Measurements from ENCODE around the gene SYNDIG1. TPM values are rescaled to one million over a fixed set of nuclear protein-coding genes. Genes with fewer than 3 reads are reported as not detected.

SYNDIG1 gene
- total RNA-seq, 2 experiments from 2014 or later = not detected

DNA sequence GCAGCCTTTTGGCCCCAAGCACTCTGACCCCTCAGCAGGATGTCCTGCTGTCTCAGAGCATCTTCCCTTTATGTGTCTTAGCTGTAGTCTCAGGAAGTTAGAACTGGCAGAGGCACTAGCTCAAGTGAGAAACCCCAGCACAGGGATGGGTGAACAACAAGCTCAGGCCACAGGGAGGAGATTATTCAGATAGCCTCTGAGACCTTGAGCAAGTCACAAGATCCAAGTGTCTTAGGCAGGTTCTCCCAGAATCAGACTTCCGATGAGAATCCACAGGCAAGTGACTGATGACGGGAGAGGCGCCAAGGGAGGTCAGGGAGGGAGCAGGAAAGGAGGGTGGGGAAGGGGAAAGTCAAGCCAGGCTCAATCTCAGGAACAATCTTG, 13.0 kb upstream of the SYNDIG1 start:
- Histone ChIP-seq H2AFZ (ENCODE audit: low read length) (no peak overlapping the region), H3K79me2 (ENCODE audit: insufficient read depth, low read depth, low read length) (no peaks in the 10 kb centered on the region), H4K20me1 (ENCODE audit: insufficient read depth, low read length) (no peaks in the 10 kb centered on the region), H3K36me3 (ENCODE audit: insufficient read depth, low read length) (no peaks in the 10 kb centered on the region), H3K4me3 (ENCODE audit: low read depth, low read length, poor library complexity, severe bottlenecking) (no peak overlapping the region), H3K9me3 (ENCODE audit: low read length) (no peaks in the 10 kb centered on the region), H3K4me1 (ENCODE audit: insufficient read depth, low read length, poor library complexity, severe bottlenecking) (no peaks in the 10 kb centered on the region), H3K4me2 (ENCODE audit: low read length) (no peak overlapping the region), H3K9me2 (ENCODE audit: insufficient read depth, low read length) (no peaks in the 10 kb centered on the region), H3K27ac (ENCODE audit: low read depth, low read length, poor library complexity, severe bottlenecking) (no peak overlapping the region)
- no TSS peak for BruUV-seq (replicated peaks)
- TF ChIP-seq EZH2phosphoT487 (IDR thresholded peaks at IDR 0.05; ENCODE audit: borderline replicate concordance, low read depth, low read length) = no peak
- TF ChIP-seq, protein P1, sequence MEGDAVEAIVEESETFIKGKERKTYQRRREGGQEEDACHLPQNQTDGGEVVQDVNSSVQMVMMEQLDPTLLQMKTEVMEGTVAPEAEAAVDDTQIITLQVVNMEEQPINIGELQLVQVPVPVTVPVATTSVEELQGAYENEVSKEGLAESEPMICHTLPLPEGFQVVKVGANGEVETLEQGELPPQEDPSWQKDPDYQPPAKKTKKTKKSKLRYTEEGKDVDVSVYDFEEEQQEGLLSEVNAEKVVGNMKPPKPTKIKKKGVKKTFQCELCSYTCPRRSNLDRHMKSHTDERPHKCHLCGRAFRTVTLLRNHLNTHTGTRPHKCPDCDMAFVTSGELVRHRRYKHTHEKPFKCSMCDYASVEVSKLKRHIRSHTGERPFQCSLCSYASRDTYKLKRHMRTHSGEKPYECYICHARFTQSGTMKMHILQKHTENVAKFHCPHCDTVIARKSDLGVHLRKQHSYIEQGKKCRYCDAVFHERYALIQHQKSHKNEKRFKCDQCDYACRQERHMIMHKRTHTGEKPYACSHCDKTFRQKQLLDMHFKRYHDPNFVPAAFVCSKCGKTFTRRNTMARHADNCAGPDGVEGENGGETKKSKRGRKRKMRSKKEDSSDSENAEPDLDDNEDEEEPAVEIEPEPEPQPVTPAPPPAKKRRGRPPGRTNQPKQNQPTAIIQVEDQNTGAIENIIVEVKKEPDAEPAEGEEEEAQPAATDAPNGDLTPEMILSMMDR (conservative IDR thresholded peaks at IDR 0.05; ENCODE audit: low read length) = no peak
- intact Hi-C loops (cut with micrococcal nuclease; ENCODE audit: unreplicated experiment) = no loop called here
- DNase-seq (ENCODE audit: low spot score) = no peak
- CTCF ChIA-PET (ENCODE audit: unreplicated experiment) = no interaction called here
- POLR2A ChIA-PET = no interaction called here

DNA sequence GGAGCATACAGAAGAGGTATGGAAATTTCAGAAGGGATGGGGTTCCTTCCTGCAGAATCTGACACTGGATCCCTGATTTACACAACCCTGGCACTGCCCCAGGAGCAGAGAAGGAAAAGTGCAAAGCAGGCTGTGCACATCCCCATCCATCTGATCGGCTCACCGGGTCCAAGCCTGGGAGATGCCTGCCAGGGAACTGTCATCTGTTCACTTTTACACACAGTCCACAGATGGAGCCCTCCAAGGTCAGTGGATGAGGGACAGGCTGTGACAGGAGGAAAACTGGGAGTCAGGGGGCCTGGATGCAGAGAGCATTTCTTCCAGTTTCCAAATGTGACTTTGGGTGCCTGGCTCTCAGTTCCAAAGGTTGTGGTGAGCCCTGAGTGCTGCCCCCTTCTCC, 11.0 kb upstream of the SYNDIG1 start:
- Histone ChIP-seq H3K9me3 (ENCODE audit: low read length) (no peaks in the 10 kb centered on the region), H3K4me2 (ENCODE audit: low read length) (no peak overlapping the region), H2AFZ (ENCODE audit: low read length) (no peak overlapping the region), H3K36me3 (ENCODE audit: insufficient read depth, low read length) (no peaks in the 10 kb centered on the region), H3K4me3 (ENCODE audit: low read depth, low read length, poor library complexity, severe bottlenecking) (no peak overlapping the region), H3K27ac (ENCODE audit: low read depth, low read length, poor library complexity, severe bottlenecking) (no peak overlapping the region), H3K4me1 (ENCODE audit: insufficient read depth, low read length, poor library complexity, severe bottlenecking) (no peaks in the 10 kb centered on the region), H4K20me1 (ENCODE audit: insufficient read depth, low read length) (no peaks in the 10 kb centered on the region), H3K79me2 (ENCODE audit: insufficient read depth, low read depth, low read length) (no peaks in the 10 kb centered on the region), H3K9me2 (ENCODE audit: insufficient read depth, low read length) (no peaks in the 10 kb centered on the region)
- CTCF ChIA-PET (ENCODE audit: unreplicated experiment) = no interaction called here
- intact Hi-C loops (cut with micrococcal nuclease; ENCODE audit: unreplicated experiment) = no loop called here
- BruUV-seq (replicated peaks) = no TSS peak
- no peak for DNase-seq (ENCODE audit: low spot score)
- no peak for TF ChIP-seq EZH2phosphoT487 (IDR thresholded peaks at IDR 0.05; ENCODE audit: borderline replicate concordance, low read depth, low read length)
- TF ChIP-seq, protein P1 (conservative IDR thresholded peaks at IDR 0.05; ENCODE audit: low read length) = no peak
- POLR2A ChIA-PET = no interaction called here

DNA sequence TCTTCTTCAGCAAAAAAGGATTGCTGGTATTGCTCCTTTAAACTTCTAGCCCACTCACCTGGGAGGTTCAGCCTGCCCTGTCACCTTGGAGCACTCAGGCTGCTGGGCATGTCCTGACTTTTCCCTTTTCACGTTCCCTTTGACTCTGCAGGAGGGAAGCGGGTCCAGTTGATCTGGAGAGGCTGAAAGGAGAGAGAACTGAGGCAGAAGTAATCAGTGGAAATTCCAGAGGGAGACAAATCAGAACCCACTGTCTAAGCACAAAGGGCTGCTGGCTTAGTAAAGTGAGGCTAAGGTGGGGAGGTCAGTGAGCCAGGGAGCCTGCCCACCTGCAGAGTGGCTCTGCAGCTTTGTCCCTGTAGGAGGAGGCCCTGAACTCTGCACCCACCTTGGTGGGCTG, 9.7 kb upstream of the SYNDIG1 start:
- BruUV-seq (replicated peaks) = no TSS peak
- Histone ChIP-seq H3K9me2 (ENCODE audit: insufficient read depth, low read length) (no peaks in the 10 kb centered on the region), H2AFZ (ENCODE audit: low read length) (no peak overlapping the region), H3K4me1 (ENCODE audit: insufficient read depth, low read length, poor library complexity, severe bottlenecking) (no peaks in the 10 kb centered on the region), H3K4me2 (ENCODE audit: low read length) (no peak overlapping the region), H4K20me1 (ENCODE audit: insufficient read depth, low read length) (no peaks in the 10 kb centered on the region), H3K79me2 (ENCODE audit: insufficient read depth, low read depth, low read length) (no peaks in the 10 kb centered on the region), H3K9me3 (ENCODE audit: low read length) (no peaks in the 10 kb centered on the region), H3K27ac (ENCODE audit: low read depth, low read length, poor library complexity, severe bottlenecking) (no peak overlapping the region), H3K4me3 (ENCODE audit: low read depth, low read length, poor library complexity, severe bottlenecking) (no peak overlapping the region), H3K36me3 (ENCODE audit: insufficient read depth, low read length) (no peaks in the 10 kb centered on the region)
- TF ChIP-seq, protein P1 (conservative IDR thresholded peaks at IDR 0.05; ENCODE audit: low read length) = no peak
- TF ChIP-seq EZH2phosphoT487 (IDR thresholded peaks at IDR 0.05; ENCODE audit: borderline replicate concordance, low read depth, low read length) = no peak
- POLR2A ChIA-PET = no interaction called here
- intact Hi-C loops (cut with micrococcal nuclease; ENCODE audit: unreplicated experiment) = no loop called here
- CTCF ChIA-PET (ENCODE audit: unreplicated experiment) = no interaction called here
- DNase-seq (ENCODE audit: low spot score) = no peak
